ENCODE results near the gene HPD. TPM values are rescaled to one million over a fixed set of nuclear protein-coding genes. Genes with fewer than 3 reads are reported as not detected.
A peak's percentile ranks its signal among the peaks of the same experiment; 100 is the strongest.

The HPD gene
- total and polyA plus RNA-seq, 2 donors (not counting 3 experiments of a cell fraction or from before 2014, with no cell fraction given): not detected

DNA sequence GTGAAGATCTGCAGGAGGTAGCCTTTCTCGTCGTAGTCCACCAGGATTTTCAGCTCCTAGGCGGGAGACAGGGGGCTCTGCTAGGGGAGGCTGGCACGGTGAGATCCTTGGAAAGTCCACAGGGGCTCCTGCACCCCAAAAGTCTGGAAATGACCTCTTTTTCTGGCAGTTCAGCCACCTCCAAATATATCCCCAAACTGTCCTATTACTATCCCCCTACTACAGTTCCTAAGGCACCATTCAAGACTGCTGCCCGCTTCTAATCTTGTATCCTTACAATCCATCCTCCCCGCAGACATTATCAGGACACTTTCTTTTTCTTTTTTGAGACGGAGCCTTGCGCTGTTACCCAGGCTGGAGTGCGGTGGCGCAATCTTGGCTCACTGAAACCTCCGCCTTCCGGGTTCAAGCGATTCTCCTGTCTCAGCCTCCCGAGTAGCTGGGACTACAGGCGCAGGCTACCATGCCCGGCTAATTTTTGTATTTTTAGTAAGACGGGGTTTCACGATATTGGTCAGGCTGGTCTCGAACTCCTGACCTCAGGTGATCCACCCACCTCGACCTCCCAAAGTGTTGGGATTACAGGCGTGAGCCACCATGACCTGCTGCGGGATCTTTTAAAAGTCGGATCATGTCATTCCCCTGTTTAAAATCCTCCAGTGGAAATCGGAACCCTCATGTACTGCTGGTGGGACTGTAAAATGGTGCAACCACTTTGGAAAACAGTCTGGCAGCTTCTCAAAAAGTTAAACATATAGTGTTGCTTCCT, 18.5 kb downstream of the HPD start:
- TSS peak; percentile 61 for BruUV-seq (replicated peaks)
- Histone ChIP-seq H3K9me3 (replicated peaks; ENCODE audit: control insufficient read depth, insufficient read depth, low read length) (no peaks in the 10 kb centered on the region), H3K36me3 (ENCODE audit: control insufficient read depth in 2 of 2, extremely low read depth in 1 of 2, insufficient read depth in 2 of 2, low read length in 2 of 2) (no peaks in the 10 kb centered on the region), H3K9me1 (replicated peaks; ENCODE audit: control insufficient read depth, extremely low read depth, insufficient read depth, low read length) (no peaks in the 10 kb centered on the region), H4K20me1 (replicated peaks; ENCODE audit: control insufficient read depth, extremely low read depth, insufficient read depth, low read length) (no peaks in the 10 kb centered on the region), H3K4me1 (ENCODE audit: control insufficient read depth, extremely low read depth, insufficient read depth, low read length) (peaks cover 2% of the 10 kb centered on the region), H3K27ac (ENCODE audit: insufficient read depth, low read depth, low read length) (no peak overlapping the region), H3K27me3 (ENCODE audit: control insufficient read depth in 2 of 2, insufficient read depth in 2 of 2, low read length in 2 of 2) (no peaks in the 10 kb centered on the region), H3K9ac (replicated peaks; ENCODE audit: extremely low read depth, insufficient read depth, low read length) (peak overlapping the region; percentile 44), H3K4me3 (replicated peaks in 1 of 3; ENCODE audit: insufficient read depth in 1 of 3, low read depth in 1 of 3, low read length in 3 of 3) (peak overlapping the region; percentile 47 to 56 (median 53)), H2AFZ (ENCODE audit: low read depth, low read length) (peak overlapping the region; percentile 83), H3K4me2 (ENCODE audit: insufficient read depth, low read length) (peak overlapping the region; percentile 49), H3K79me2 (ENCODE audit: control insufficient read depth, insufficient read depth, low read length) (no peaks in the 10 kb centered on the region)
- intact Hi-C loops (cut with micrococcal nuclease): loop anchor here (1.0 to 2.0 kb wide), 2 partner anchors 45 to 48 kb away; partner anchors contain the start of gene PSMD9
- DNase-seq (ENCODE audit: low read depth, low spot score) (no peak), FAIRE-seq (no peak)
- dilution Hi-C loops (cut with MboI; ENCODE audit: extremely low pct_ligation_motif_present, low sequenced_read_pairs): no loop called here
- ChIA-PET CTCF (interaction anchor here (0.5 to 6.2 kb wide), 2 partner anchors 45 to 348 kb away, joined by 5 to 73 read pairs; partner anchors contain the start of gene RHOF), POLR2A (interaction anchor here (0.9 kb wide), 1 partner anchor 38 kb away, joined by 6 read pairs; no protein-coding TSS in a partner anchor)
- TF ChIP-seq JUN (IDR thresholded peaks at IDR 0.05; ENCODE audit: borderline replicate concordance, insufficient read depth, insufficient read length, low read depth) (no peak), MYC (IDR thresholded peaks at IDR 0.05; ENCODE audit: low read depth, low read length) (no peak), GATA2 (IDR thresholded peaks at IDR 0.05; ENCODE audit: insufficient read depth, insufficient read length, low read depth, low read length) (no peak), EZH2 (IDR thresholded peaks at IDR 0.05; ENCODE audit: borderline replicate concordance, low read depth, low read length, severe bottlenecking) (no peak), POLR2AphosphoS5 (IDR thresholded peaks at IDR 0.05; ENCODE audit: insufficient read depth, low read depth, low read length) (no peak), FOS (IDR thresholded peaks at IDR 0.05; ENCODE audit: borderline replicate concordance, insufficient read depth, low read length) (no peak)
- TF ChIP-seq, protein P1, sequence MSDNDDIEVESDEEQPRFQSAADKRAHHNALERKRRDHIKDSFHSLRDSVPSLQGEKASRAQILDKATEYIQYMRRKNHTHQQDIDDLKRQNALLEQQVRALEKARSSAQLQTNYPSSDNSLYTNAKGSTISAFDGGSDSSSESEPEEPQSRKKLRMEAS (IDR thresholded peaks at IDR 0.05; ENCODE audit: insufficient read depth, insufficient read length): no peak
- TF ChIP-seq, protein P2, sequence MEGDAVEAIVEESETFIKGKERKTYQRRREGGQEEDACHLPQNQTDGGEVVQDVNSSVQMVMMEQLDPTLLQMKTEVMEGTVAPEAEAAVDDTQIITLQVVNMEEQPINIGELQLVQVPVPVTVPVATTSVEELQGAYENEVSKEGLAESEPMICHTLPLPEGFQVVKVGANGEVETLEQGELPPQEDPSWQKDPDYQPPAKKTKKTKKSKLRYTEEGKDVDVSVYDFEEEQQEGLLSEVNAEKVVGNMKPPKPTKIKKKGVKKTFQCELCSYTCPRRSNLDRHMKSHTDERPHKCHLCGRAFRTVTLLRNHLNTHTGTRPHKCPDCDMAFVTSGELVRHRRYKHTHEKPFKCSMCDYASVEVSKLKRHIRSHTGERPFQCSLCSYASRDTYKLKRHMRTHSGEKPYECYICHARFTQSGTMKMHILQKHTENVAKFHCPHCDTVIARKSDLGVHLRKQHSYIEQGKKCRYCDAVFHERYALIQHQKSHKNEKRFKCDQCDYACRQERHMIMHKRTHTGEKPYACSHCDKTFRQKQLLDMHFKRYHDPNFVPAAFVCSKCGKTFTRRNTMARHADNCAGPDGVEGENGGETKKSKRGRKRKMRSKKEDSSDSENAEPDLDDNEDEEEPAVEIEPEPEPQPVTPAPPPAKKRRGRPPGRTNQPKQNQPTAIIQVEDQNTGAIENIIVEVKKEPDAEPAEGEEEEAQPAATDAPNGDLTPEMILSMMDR (IDR thresholded peaks at IDR 0.05; ENCODE audit: extremely low read depth in 1 of 2, insufficient read depth in 1 of 2, low read depth in 1 of 2, low read length in 2 of 2): no peak
